Measurements from ENCODE around the gene TAC4.

GRCh38 chr17:49839455-49839854, 8.4 kb downstream of the TAC4 start:
- TF ChIP-seq CTCF (conservative IDR thresholded peaks at IDR 0.05; ENCODE audit: low read depth, low read length): no peak
- no peak for TF ChIP-seq EZH2 (IDR thresholded peaks at IDR 0.05; ENCODE audit: borderline replicate concordance, low read depth, low read length, poor library complexity, severe bottlenecking)

Measured in A673 (cell line).